ENCODE measurements around the gene CNN2. TPM values are rescaled to one million over a fixed set of nuclear protein-coding genes. Genes with fewer than 3 reads are reported as not detected.
A peak's percentile ranks its signal among the peaks of the same experiment; 100 is the strongest.

The CNN2 gene
- polyA plus RNA-seq, 3 donors, result 69.9 to 213 (median 144) TPM

DNA sequence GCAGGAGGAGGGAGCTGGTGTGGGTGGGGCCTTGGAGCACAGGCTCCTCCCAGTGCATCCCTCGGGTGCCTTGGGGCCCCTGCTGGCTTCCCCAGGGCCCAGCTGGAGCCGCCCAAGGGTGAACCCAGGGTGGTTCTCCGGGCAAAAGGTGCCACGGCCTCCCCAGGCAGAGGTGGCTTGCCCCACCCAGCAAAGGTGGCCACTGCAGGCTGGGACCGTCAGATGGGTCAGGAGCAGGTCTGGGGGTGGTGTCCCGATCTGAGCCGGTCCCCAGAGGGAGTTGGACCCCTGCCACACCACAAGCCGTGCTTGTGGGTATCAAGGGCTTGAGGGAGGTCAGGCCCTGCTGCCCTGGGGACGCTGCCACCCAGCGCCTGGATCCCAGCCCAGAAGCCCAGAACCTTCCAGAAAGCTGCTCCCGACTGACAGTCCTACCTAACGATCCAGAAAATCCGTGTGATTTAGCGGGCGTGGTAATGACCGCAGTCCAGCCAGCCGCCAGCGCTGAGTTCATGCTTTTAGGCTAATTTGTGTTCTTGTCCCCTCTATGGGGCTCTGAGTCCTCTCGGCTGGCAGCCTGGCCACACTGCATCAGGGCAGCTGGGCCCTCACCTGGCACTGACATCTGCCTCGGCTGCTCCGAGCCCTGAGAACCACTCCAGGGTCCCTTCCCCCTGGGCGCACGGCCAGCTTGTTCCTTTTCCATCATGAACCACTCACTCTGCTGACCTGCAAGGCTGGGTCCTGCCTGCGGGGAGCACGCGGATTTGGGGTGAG lies 31.2 kb upstream of the CNN2 start:
- 77% methylated on average over 18 of the region's 26 CpGs for WGBS (ENCODE audit: insufficient coverage)
- Histone ChIP-seq H3K9ac (ENCODE audit: insufficient read depth, low read length, poor library complexity, severe bottlenecking) (no peak overlapping the region), H2AFZ (ENCODE audit: insufficient read depth, low read depth, low read length, poor library complexity, severe bottlenecking) (no peak overlapping the region), H3K4me1 (ENCODE audit: control insufficient read depth in 1 of 2, insufficient read depth in 2 of 2, low read length in 2 of 2) (peaks cover 7% of the 10 kb centered on the region in 2 donors), H3K27me3 (ENCODE audit: control insufficient read depth in 2 of 2, insufficient read depth in 2 of 2, low read length in 2 of 2) (peaks cover 8 to 52% of the 10 kb centered on the region in 2 donors), H3K36me3 (replicated peaks in 1 of 2; ENCODE audit: control insufficient read depth in 1 of 2, insufficient read depth in 2 of 2, low read length in 2 of 2) (peaks cover 0 to 6% of the 10 kb centered on the region in 2 donors), H3K4me3 (replicated peaks in 1 of 3; ENCODE audit: low read depth in 2 of 3, low read length in 3 of 3) (no peak overlapping the region), H4K20me1 (ENCODE audit: insufficient read depth, low read length) (peaks cover 13% of the 10 kb centered on the region), H3K27ac (ENCODE audit: low read depth in 1 of 2, low read length in 2 of 2) (no peak overlapping the region), H3K4me2 (replicated peaks; ENCODE audit: extremely low read depth, low read length, poor library complexity, severe bottlenecking) (no peak overlapping the region), H3K9me3 (replicated peaks in 1 of 2; ENCODE audit: control insufficient read depth in 1 of 2, insufficient read depth in 1 of 2, low read length in 2 of 2) (peaks cover 0 to 8% of the 10 kb centered on the region in 2 donors), H3K79me2 (ENCODE audit: insufficient read depth, low read length) (no peaks in the 10 kb centered on the region)
- H3K27me3 Mint-ChIP-seq (ENCODE audit: low read depth in 3 of 3), result peaks cover 44 to 57% (median 49%) of the 10 kb centered on the region in 3 donors
- intact Hi-C loops (cut with micrococcal nuclease), result no loop called here
- H3K27ac Mint-ChIP-seq, result no peak overlapping the region
- DNase-seq, result no peak
- H3K36me3 Mint-ChIP-seq, result peaks cover 12% of the 10 kb centered on the region in 2 donors
- no peak for TF ChIP-seq CTCF (IDR thresholded peaks at IDR 0.05)
- H3K4me3 Mint-ChIP-seq, result peak overlapping the region in 1 of 2 donors; percentile 71
- peaks cover 0 to 19% (median 6%) of the 10 kb centered on the region in 7 donors for H3K9me3 Mint-ChIP-seq
- H3K4me1 Mint-ChIP-seq, result peaks cover 6% of the 10 kb centered on the region

GRCh38 chr19:996051-996838 lies 30.2 kb upstream of the CNN2 start:
- no peak for TF ChIP-seq CTCF (IDR thresholded peaks at IDR 0.05)
- peaks cover 0 to 16% (median 7%) of the 10 kb centered on the region in 7 donors for H3K9me3 Mint-ChIP-seq
- H3K4me1 Mint-ChIP-seq, result peaks cover 11% of the 10 kb centered on the region
- Histone ChIP-seq H3K27me3 (ENCODE audit: control insufficient read depth in 2 of 2, insufficient read depth in 2 of 2, low read length in 2 of 2) (peaks cover 14 to 58% of the 10 kb centered on the region in 2 donors), H3K27ac (ENCODE audit: low read depth in 1 of 2, low read length in 2 of 2) (no peak overlapping the region), H3K9ac (ENCODE audit: insufficient read depth, low read length, poor library complexity, severe bottlenecking) (no peak overlapping the region), H3K9me3 (replicated peaks in 1 of 2; ENCODE audit: control insufficient read depth in 1 of 2, insufficient read depth in 1 of 2, low read length in 2 of 2) (peaks cover 0 to 8% of the 10 kb centered on the region in 2 donors), H2AFZ (ENCODE audit: insufficient read depth, low read depth, low read length, poor library complexity, severe bottlenecking) (no peak overlapping the region), H3K4me1 (ENCODE audit: control insufficient read depth in 1 of 2, insufficient read depth in 2 of 2, low read length in 2 of 2) (peaks cover 13 to 15% of the 10 kb centered on the region in 2 donors), H4K20me1 (ENCODE audit: insufficient read depth, low read length) (peaks cover 9% of the 10 kb centered on the region), H3K79me2 (ENCODE audit: insufficient read depth, low read length) (no peaks in the 10 kb centered on the region), H3K4me2 (replicated peaks; ENCODE audit: extremely low read depth, low read length, poor library complexity, severe bottlenecking) (no peak overlapping the region), H3K4me3 (replicated peaks in 1 of 3; ENCODE audit: low read depth in 2 of 3, low read length in 3 of 3) (no peak overlapping the region), H3K36me3 (replicated peaks in 1 of 2; ENCODE audit: control insufficient read depth in 1 of 2, insufficient read depth in 2 of 2, low read length in 2 of 2) (no peaks in the 10 kb centered on the region)
- peaks cover 7 to 11% of the 10 kb centered on the region in 2 donors for H3K36me3 Mint-ChIP-seq
- 24% methylated on average over 62 of the region's 64 CpGs for WGBS (ENCODE audit: insufficient coverage)
- DNase-seq, result peak in 1 of 3 donors; percentile 34
- H3K27ac Mint-ChIP-seq, result no peak overlapping the region
- H3K27me3 Mint-ChIP-seq (ENCODE audit: low read depth in 3 of 3), result peaks cover 49 to 65% (median 54%) of the 10 kb centered on the region in 3 donors
- intact Hi-C loops (cut with micrococcal nuclease), result no loop called here
- H3K4me3 Mint-ChIP-seq, result peak overlapping the region in 1 of 2 donors; percentile 71

Measured in CD14-positive monocyte (primary cell).